Fibroblast of villous mesenchyme (primary cell): ENCODE measurements around the gene GLTPD2. TPM values are rescaled to one million over a fixed set of nuclear protein-coding genes. Genes with fewer than 3 reads are reported as not detected.
A peak's percentile ranks its signal among the peaks of the same experiment; 100 is the strongest.

ENCODE experiments used
- DNase-seq: peaks from one replicate; pipeline ENCODE4 v3.0.0-alpha.2; 2010; ENCODE audit warnings: low read depth
- H3K4me3 ChIP-seq: 2 replicates; pipeline ENCODE4 v1.5.1; 2011; ENCODE audit warnings: low read depth, mild to moderate bottlenecking, low read length
- total RNA-seq: library from RNA; depleted of rRNA; stranded (reverse); fragments of >200 nt; gene quantifications from 2 replicates; pipeline ENCODE4 v1.2.3, GENCODE V29; 2012
- TF ChIP-seq, protein P1 (sequence below): IDR thresholded peaks from 2 replicates; pipeline ENCODE4 v1.5.1; 2012; ENCODE audit warnings: low read depth, mild to moderate bottlenecking, low read length; ENCODE audit not compliant: insufficient read depth

Gene GLTPD2
- total RNA-seq, 1 donor: not detected

DNA sequence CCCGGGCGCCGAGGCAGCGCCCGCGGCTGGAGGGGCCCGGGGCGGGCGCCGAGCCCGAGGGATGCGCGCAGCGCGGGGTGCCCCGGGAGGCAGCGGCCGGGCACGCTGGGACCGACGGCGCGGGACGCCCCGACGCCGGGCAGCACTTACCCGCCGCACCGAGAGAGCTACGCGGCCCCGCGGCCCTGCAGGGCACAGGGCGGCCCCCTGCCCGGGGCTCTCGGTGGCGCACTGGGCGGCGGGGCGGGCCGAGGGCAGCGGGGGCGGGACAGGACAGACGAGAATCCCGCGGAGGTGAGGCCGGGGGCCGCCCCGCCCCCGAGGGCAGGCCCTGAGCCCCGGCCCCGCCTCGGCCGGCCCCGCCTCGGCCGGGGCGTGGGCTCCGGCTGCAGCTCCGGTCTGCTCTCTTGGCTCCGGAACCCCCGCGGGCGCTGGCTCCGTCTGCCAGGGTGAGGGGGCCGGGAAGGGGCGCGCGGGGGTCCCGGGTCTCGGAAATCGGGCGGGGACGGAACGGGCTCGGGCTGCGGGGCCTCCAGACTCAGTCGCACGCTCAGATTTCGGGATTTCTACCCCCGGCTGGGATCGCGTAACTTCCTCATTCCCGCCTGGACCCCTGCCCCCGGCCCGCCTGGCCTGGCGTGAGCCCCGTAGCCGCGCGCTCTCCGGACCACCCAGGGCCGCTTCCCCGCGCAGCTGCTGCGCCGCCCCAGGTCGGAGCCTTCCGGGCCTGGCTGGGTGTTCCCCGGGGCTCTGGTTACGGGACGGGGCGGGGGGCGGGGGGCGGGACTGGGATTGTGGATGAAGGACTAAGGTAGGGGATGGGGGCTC, 18.2 kb downstream of the GLTPD2 start, which contains the start of gene PLD2:
TSS of gene PLD2 (plus strand) at position 376 of the 828 bp plus-strand sequence. CDS start 621 bp downstream, outside the sequence.
- TF ChIP-seq, protein P1, sequence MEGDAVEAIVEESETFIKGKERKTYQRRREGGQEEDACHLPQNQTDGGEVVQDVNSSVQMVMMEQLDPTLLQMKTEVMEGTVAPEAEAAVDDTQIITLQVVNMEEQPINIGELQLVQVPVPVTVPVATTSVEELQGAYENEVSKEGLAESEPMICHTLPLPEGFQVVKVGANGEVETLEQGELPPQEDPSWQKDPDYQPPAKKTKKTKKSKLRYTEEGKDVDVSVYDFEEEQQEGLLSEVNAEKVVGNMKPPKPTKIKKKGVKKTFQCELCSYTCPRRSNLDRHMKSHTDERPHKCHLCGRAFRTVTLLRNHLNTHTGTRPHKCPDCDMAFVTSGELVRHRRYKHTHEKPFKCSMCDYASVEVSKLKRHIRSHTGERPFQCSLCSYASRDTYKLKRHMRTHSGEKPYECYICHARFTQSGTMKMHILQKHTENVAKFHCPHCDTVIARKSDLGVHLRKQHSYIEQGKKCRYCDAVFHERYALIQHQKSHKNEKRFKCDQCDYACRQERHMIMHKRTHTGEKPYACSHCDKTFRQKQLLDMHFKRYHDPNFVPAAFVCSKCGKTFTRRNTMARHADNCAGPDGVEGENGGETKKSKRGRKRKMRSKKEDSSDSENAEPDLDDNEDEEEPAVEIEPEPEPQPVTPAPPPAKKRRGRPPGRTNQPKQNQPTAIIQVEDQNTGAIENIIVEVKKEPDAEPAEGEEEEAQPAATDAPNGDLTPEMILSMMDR: no peak
- DNase-seq: peak; percentile 73
- H3K4me3 ChIP-seq: peak within 1 kb of the TSS; percentile 76

DNA sequence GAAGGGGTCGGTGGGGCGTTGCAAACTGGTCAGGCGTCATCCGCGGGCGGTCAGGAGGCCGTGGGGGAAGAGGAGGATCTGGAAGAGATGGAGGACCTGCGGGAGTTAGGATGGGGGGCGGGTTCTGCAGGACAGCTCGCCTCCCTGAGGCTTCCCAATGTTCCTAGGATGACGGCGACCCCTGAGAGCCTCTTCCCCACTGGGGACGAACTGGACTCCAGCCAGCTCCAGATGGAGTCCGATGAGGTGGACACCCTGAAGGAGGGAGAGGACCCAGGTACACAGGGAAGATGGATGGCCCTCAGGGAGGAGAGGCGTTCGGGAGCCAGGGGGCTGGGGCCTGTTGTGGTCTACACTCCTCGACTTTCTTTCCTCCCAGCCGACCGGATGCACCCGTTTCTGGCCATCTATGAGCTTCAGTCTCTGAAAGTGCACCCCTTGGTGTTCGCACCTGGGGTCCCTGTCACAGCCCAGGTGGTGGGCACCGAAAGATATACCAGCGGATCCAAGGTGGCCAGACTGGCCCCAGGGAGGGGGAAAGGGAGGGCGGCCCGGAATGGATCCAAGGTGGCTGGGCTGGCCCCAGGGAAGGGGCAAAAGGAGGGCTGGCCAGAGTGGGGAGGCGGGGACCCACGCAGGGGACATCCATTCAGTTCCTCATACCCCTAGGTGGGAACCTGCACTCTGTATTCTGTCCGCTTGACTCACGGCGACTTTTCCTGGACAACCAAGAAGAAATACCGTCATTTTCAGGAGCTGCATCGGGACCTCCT, 19.0 kb downstream of the GLTPD2 start:
- peak overlapping the region; percentile 76 for H3K4me3 ChIP-seq
- TF ChIP-seq, protein P1: no peak
- DNase-seq: no peak

DNA sequence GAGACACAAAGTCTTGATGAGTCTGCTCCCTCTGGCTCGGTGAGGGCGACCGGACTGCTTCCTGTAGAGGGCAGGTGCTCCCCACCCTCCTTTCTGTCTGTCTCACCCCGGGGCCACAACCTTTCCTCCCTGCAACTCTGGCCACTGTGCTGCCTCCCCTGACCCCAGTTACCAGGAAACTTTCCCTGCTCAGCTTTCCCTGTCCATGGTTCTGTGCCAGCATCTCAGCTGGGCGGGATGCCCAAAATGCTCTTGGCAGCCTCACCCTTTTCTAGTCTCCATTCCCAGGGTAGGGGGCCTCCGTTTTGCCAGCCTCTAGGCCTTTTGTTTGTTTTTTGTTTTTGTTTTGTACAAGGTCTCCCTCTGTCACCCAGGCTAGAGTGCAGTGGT, 19.6 kb downstream of the GLTPD2 start:
- no peak for DNase-seq
- no peak overlapping the region for H3K4me3 ChIP-seq

DNA sequence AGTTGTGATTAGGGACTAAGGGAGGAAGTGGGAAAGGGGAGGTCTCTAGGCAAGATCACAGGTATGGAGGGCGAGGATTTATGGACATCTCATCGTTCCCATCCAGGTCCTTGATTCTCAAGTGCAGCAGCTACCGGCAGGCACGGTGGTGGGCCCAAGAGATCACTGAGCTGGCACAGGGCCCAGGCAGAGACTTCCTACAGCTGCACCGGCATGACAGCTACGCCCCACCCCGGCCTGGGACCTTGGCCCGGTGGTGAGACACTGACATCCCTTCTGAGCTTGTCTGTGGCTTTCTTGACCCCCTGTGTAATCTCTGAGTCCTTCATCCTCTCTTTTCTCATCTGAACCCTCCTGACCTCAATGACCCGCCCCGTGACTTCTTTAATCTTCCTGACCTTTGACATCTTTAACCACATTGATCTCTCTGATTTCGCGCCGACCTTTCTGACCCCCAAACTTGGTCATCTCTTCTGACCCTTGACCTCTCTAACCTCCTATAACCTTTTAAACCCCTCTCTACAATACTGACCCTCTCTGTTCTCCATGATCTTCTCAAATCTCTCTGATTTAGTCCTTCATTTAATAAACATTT, 22.0 kb downstream of the GLTPD2 start:
- TF ChIP-seq, protein P1: no peak
- no peak for DNase-seq
- no peak overlapping the region for H3K4me3 ChIP-seq

More for the DNA sequence above, 19.6 kb downstream of the GLTPD2 start:
- TF ChIP-seq, protein P1: no peak

DNA sequence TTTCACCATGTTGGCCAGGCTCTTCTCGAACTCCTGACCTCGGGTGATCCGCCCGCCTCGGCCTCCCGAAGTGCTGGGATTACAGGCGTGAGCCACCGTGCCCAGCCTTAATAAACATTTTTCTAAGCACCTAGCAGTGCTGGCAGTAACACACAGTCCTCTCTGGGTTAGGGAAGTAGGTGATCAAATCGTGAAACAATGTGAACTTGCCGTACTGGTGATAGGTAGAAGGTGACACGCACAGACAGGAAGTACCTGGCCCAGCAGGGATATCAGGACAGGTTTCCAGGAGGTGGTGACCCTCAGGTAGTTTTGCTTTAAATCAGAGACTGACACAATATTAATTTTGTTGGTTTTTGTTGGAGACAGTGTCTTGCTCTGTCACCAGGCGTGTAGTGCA, 22.7 kb downstream of the GLTPD2 start:
- no peak overlapping the region for H3K4me3 ChIP-seq
- no peak for DNase-seq
- TF ChIP-seq, protein P1: no peak

DNA sequence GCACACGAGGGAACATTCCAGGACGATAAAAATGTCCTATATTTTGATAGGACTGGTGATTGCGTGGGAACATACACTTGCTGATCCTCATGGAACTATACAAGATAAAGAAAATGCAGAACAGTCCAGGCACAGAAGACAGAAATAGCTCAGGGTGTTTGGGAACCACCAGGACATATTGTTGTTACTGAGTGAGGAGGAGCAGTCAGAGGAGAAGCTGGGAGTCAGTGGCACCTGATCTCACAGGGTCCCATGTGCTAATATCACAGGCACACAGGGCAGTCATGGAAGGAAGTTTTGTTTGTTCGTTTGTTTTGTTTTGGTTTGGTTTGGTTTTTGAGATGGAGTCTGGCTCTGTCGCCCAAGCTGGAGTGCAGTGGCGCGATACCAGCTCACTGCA, 23.9 kb downstream of the GLTPD2 start:
- TF ChIP-seq, protein P1: no peak
- DNase-seq: no peak

More for the DNA sequence above, 23.9 kb downstream of the GLTPD2 start:
- H3K4me3 ChIP-seq: no peak overlapping the region
